Esophagus squamous epithelium (tissue), 4 donors: ENCODE data around the gene DIAPH3.

Source experiments
- CTCF ChIP-seq, 6 experiments: fragments of 450-650 bp in 4 of 6; fragments of 200-600 bp in 2 of 6; sonication (generic) in 2 of 6; IDR thresholded peaks; one replicate each; pipeline ENCODE4 v1.5.1; 2016 to 2019; ENCODE audit warnings: antibody characterized with exemption in 6 of 6, mild to moderate bottlenecking in 4 of 6, moderate library complexity in 4 of 6
- POLR2A ChIP-seq, 4 donors: fragments of 450-650 bp; IDR thresholded peaks; one replicate each; pipeline ENCODE4 v1.6.1; 2017; ENCODE audit warnings: antibody characterized with exemption in 4 of 4, mild to moderate bottlenecking in 4 of 4, moderate library complexity in 3 of 4

- TF ChIP-seq POLR2A (IDR thresholded peaks at IDR 0.05) (no peak), CTCF (IDR thresholded peaks at IDR 0.05) (no peak)
Observed at GRCh38 chr13:60016229-60016628, 147.5 kb downstream of the DIAPH3 start.
